Nephron (organoid): ENCODE results near the gene PRKCA.
"Not testable (repeated sequence)": the region's sequence is repeated elsewhere in the genome, so short reads cannot be mapped to it uniquely, and the experiment has no call there.

Source experiments
- H3K27ac Mint-ChIP-seq, 3 experiments: 2 replicates each; pipeline ENCODE4 v1.8.0; 2020; ENCODE audit warnings: mixed read lengths in 3 of 3, mild to moderate bottlenecking in 2 of 3, moderate library complexity in 1 of 3
- H3K27me3 Mint-ChIP-seq: 2 replicates; pipeline ENCODE4 v1.8.0; 2021; ENCODE audit warnings: low read depth, mild to moderate bottlenecking, moderate library complexity, mixed read lengths
- H3K36me3 Mint-ChIP-seq: 2 replicates; pipeline ENCODE4 v1.8.0; 2020; ENCODE audit warnings: low read depth, mixed read lengths
- H3K4me1 Mint-ChIP-seq: 2 replicates; pipeline ENCODE4 v1.8.0; 2020; ENCODE audit warnings: mixed read lengths
- H3K4me3 Mint-ChIP-seq, 3 experiments: 2 replicates each; pipeline ENCODE4 v1.8.0; 2020; ENCODE audit warnings: mild to moderate bottlenecking in 3 of 3, mixed read lengths in 3 of 3, moderate library complexity in 2 of 3
- H3K9me3 Mint-ChIP-seq: 2 replicates; pipeline ENCODE4 v1.8.0; 2020; ENCODE audit warnings: mixed read lengths
- CTCF ChIP-seq, 3 experiments: fragments of 200-600 bp; sonication (generic); IDR thresholded peaks; one replicate each; pipeline ENCODE4 v1.5.0; 2021; ENCODE audit warnings: antibody characterized with exemption in 3 of 3; ENCODE audit not compliant: unreplicated experiment in 3 of 3

Gene PRKCA

GRCh38 chr17:66472123-66472522, 169.7 kb downstream of the PRKCA start:
- peaks cover 34% of the 10 kb centered on the region for H3K4me1 Mint-ChIP-seq
- H3K9me3 Mint-ChIP-seq, result no peaks in the 10 kb centered on the region
- no peak overlapping the region for H3K4me3 Mint-ChIP-seq
- no peak overlapping the region for H3K27ac Mint-ChIP-seq
- peaks cover 8% of the 10 kb centered on the region for H3K27me3 Mint-ChIP-seq
- TF ChIP-seq CTCF (IDR thresholded peaks at IDR 0.05; ENCODE audit: unreplicated experiment in 3 of 3), result no peak
- no peaks in the 10 kb centered on the region for H3K36me3 Mint-ChIP-seq

GRCh38 chr17:66474258-66474657, 171.8 kb downstream of the PRKCA start:
- no peak for TF ChIP-seq CTCF (IDR thresholded peaks at IDR 0.05; ENCODE audit: unreplicated experiment in 3 of 3)
- H3K36me3 Mint-ChIP-seq, result peaks cover 5% of the 10 kb centered on the region
- no peak overlapping the region for H3K4me3 Mint-ChIP-seq
- H3K9me3 Mint-ChIP-seq, result peaks cover 3% of the 10 kb centered on the region
- H3K27me3 Mint-ChIP-seq, result peaks cover 8% of the 10 kb centered on the region
- H3K4me1 Mint-ChIP-seq, result peaks cover 16% of the 10 kb centered on the region
- peak overlapping the region in 2 of 3 experiments; percentile 59 to 68 for H3K27ac Mint-ChIP-seq

GRCh38 chr17:66474806-66475497, 172.5 kb downstream of the PRKCA start:
- H3K36me3 Mint-ChIP-seq, result peaks cover 5% of the 10 kb centered on the region
- H3K4me1 Mint-ChIP-seq, result peaks cover 9% of the 10 kb centered on the region
- H3K27ac Mint-ChIP-seq, result peak overlapping the region; percentile 21 to 68 (median 59)
- H3K9me3 Mint-ChIP-seq, result peaks cover 6% of the 10 kb centered on the region
- peaks cover 8% of the 10 kb centered on the region for H3K27me3 Mint-ChIP-seq
- H3K4me3 Mint-ChIP-seq, result no peak overlapping the region
- TF ChIP-seq CTCF (IDR thresholded peaks at IDR 0.05; ENCODE audit: unreplicated experiment in 3 of 3), result no peak

GRCh38 chr17:66476014-66476413, 173.6 kb downstream of the PRKCA start:
- H3K4me1 Mint-ChIP-seq, result peaks cover 3% of the 10 kb centered on the region
- peaks cover 9% of the 10 kb centered on the region for H3K9me3 Mint-ChIP-seq
- peaks cover 8% of the 10 kb centered on the region for H3K27me3 Mint-ChIP-seq
- no peak for TF ChIP-seq CTCF (IDR thresholded peaks at IDR 0.05; ENCODE audit: unreplicated experiment in 3 of 3)
- H3K27ac Mint-ChIP-seq, result peak overlapping the region in 1 of 3 experiments; percentile 38
- no peak overlapping the region for H3K4me3 Mint-ChIP-seq
- H3K36me3 Mint-ChIP-seq, result peaks cover 5% of the 10 kb centered on the region

GRCh38 chr17:66477615-66478283, 175.3 kb downstream of the PRKCA start:
- no peak overlapping the region for H3K4me3 Mint-ChIP-seq

GRCh38 chr17:66479230-66479889, 176.9 kb downstream of the PRKCA start:
- not testable (repeated sequence) for H3K4me1 Mint-ChIP-seq, H3K9me3 Mint-ChIP-seq, H3K36me3 Mint-ChIP-seq, H3K27ac Mint-ChIP-seq, H3K27me3 Mint-ChIP-seq, H3K4me3 Mint-ChIP-seq

More at GRCh38 chr17:66477615-66478283, 175.3 kb downstream of the PRKCA start:
- Mint-ChIP-seq H3K9me3 (peaks cover 9% of the 10 kb centered on the region), H3K27me3 (peaks cover 8% of the 10 kb centered on the region), H3K36me3 (peaks cover 5% of the 10 kb centered on the region), H3K4me1 (no peaks in the 10 kb centered on the region), H3K27ac (no peak overlapping the region)
- no peak for TF ChIP-seq CTCF (IDR thresholded peaks at IDR 0.05; ENCODE audit: unreplicated experiment in 3 of 3)
